Activated B cell treated with CpG ODN at 0.5 μM for 24 hours (primary cell): ENCODE data around the gene PLPPR1. TPM values are rescaled to one million over a fixed set of nuclear protein-coding genes. Genes with fewer than 3 reads are reported as not detected.

ENCODE experiments used
- ATAC-seq: fragments of 200-7000 bp; cut with Tn5 transposase; one replicate; pipeline ENCODE4 v1.10.0; 2021; ENCODE audit warnings: low read depth, mild to moderate bottlenecking, moderate library complexity
- CTCF ChIA-PET: fragments of 350-600 bp; sonication (Branson Sonifier 250); formaldehyde crosslinking; loops from one replicate; lab custom pipeline; 2021; ENCODE audit warnings: antibody characterized with exemption; lab: Charles Lee
- POLR2A ChIA-PET: fragments of 350-600 bp; sonication (Branson Sonifier 250); formaldehyde crosslinking; loops from one replicate; lab custom pipeline; 2021; ENCODE audit warnings: antibody characterized with exemption; lab: Charles Lee
- DNase-seq: peaks from one replicate; pipeline ENCODE4 v3.0.0; 2022
- H3K27ac Mint-ChIP-seq: one replicate; pipeline ENCODE4 v1.8.0; 2020; ENCODE audit warnings: mixed read lengths
- H3K27me3 Mint-ChIP-seq: one replicate; pipeline ENCODE4 v1.8.0; 2021; ENCODE audit warnings: mixed read lengths
- H3K36me3 Mint-ChIP-seq: one replicate; pipeline ENCODE4 v1.8.0; 2021; ENCODE audit warnings: low read depth, mixed read lengths
- H3K4me1 Mint-ChIP-seq: one replicate; pipeline ENCODE4 v1.8.0; 2021; ENCODE audit warnings: mixed read lengths
- H3K4me3 Mint-ChIP-seq: one replicate; pipeline ENCODE4 v1.8.0; 2020; ENCODE audit warnings: mild to moderate bottlenecking, mixed read lengths
- H3K9me3 Mint-ChIP-seq: one replicate; pipeline ENCODE4 v1.8.0; 2020; ENCODE audit warnings: mixed read lengths
- intact Hi-C: fragments of 100-400 bp; cut with micrococcal nuclease; formaldehyde crosslinking; loops from one replicate; pipeline ENCODE4 v1.15.1; 2024
- total RNA-seq: library from RNA; stranded (reverse); gene quantifications from 2 replicates; pipeline ENCODE4 v1.2.3, GENCODE V29; 2022
- TF ChIP-seq, protein P1 (sequence below): fragments of 200-600 bp; IDR thresholded peaks from one replicate; pipeline ENCODE4 v1.8.0; 2022; ENCODE audit warnings: antibody characterized with exemption, mild to moderate bottlenecking

PLPPR1 gene
- total RNA-seq, 1 donor from 2014 or later, result not detected

DNA sequence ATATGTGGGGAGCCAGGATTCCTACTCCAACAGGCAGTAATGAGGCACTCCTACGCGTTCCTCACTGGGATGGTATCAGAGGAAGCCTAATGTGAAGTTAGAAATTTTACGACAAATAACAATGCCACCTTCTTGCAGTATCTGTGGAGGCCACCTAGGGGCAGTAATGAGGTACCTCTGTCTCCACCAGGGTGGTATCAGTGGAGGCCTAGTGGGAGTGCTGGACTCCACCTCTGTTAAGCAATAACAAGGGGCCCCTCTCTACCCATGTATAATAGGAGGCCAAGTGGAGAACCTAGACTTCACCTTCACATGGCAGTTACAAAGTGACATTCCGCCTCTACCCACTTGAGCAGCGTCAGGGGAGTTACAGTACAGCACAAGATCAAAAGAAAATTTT is 147.9 kb downstream of the PLPPR1 start:
- CTCF ChIA-PET, result no interaction called here
- Mint-ChIP-seq H3K4me1 (no peaks in the 10 kb centered on the region), H3K4me3 (no peak overlapping the region), H3K27me3 (peaks cover 2% of the 10 kb centered on the region), H3K27ac (no peak overlapping the region), H3K36me3 (no peaks in the 10 kb centered on the region), H3K9me3 (no peaks in the 10 kb centered on the region)
- ATAC-seq, result no peak
- DNase-seq, result no peak
- intact Hi-C loops, result no loop called here
- TF ChIP-seq, protein P1, sequence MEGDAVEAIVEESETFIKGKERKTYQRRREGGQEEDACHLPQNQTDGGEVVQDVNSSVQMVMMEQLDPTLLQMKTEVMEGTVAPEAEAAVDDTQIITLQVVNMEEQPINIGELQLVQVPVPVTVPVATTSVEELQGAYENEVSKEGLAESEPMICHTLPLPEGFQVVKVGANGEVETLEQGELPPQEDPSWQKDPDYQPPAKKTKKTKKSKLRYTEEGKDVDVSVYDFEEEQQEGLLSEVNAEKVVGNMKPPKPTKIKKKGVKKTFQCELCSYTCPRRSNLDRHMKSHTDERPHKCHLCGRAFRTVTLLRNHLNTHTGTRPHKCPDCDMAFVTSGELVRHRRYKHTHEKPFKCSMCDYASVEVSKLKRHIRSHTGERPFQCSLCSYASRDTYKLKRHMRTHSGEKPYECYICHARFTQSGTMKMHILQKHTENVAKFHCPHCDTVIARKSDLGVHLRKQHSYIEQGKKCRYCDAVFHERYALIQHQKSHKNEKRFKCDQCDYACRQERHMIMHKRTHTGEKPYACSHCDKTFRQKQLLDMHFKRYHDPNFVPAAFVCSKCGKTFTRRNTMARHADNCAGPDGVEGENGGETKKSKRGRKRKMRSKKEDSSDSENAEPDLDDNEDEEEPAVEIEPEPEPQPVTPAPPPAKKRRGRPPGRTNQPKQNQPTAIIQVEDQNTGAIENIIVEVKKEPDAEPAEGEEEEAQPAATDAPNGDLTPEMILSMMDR, result no peak
- POLR2A ChIA-PET, result no interaction called here

DNA sequence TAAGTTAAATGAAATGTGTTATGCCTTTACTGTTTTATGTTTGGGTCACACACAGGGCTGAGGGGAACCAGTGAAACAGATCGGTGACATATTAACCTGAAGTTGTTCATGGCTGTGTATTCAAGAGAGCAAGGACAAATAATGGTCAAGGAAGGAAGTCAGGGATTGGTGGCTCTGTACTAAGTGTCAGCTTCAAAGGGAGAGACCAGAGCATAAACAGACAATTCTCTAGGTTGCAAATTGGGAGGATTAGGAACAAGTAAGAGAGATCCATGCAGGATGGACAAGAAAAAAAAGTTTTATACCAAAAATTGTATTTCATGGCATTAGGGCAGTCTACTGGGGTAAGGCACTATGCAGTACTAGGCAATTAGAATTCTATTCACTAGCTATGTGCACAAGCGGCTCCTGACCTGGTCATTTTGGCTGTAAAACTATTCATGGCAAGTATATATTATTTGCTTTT is 156.3 kb downstream of the PLPPR1 start:
- Mint-ChIP-seq H3K36me3 (no peaks in the 10 kb centered on the region), H3K27ac (no peak overlapping the region), H3K4me3 (no peak overlapping the region), H3K27me3 (no peaks in the 10 kb centered on the region), H3K4me1 (no peaks in the 10 kb centered on the region), H3K9me3 (no peaks in the 10 kb centered on the region)
- ATAC-seq, result no peak
- intact Hi-C loops, result no loop called here
- TF ChIP-seq, protein P1, result no peak
- POLR2A ChIA-PET, result no interaction called here
- CTCF ChIA-PET, result no interaction called here
- DNase-seq, result no peak

DNA sequence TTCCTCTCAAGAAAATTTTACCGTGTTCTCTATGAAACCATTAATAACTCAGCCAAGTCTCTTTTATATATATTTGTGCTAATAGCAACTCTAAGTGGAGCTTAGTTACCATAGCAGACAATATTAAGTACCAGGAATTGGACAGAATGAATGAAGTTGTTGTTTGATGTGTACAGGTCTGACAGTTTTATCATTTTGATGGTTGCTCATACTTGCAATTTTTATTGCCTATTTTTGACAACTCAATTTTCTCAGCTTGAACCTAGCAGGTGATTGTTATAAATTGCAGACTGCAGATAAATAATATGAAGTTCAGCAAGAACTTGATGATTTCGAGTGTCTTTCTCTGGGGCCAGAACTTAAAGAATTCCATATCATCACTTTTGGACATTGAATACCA is 163.2 kb downstream of the PLPPR1 start:
- ChIA-PET POLR2A (no interaction called here), CTCF (no interaction called here)
- Mint-ChIP-seq H3K27me3 (no peaks in the 10 kb centered on the region), H3K4me1 (no peaks in the 10 kb centered on the region), H3K27ac (no peak overlapping the region), H3K36me3 (no peaks in the 10 kb centered on the region), H3K4me3 (no peak overlapping the region), H3K9me3 (no peaks in the 10 kb centered on the region)
- DNase-seq, result no peak
- TF ChIP-seq, protein P1, result no peak
- ATAC-seq, result no peak
- intact Hi-C loops, result no loop called here

GRCh38 chr9:101197026-101197425 is 168.5 kb downstream of the PLPPR1 start:
- H3K27ac Mint-ChIP-seq, result no peak overlapping the region
- ATAC-seq (no peak), DNase-seq (no peak)
- CTCF ChIA-PET, result no interaction called here
- intact Hi-C loops, result no loop called here
- TF ChIP-seq, protein P1, result no peak
- H3K27me3 Mint-ChIP-seq, result no peaks in the 10 kb centered on the region
- no peaks in the 10 kb centered on the region for H3K9me3 Mint-ChIP-seq
- no peaks in the 10 kb centered on the region for H3K36me3 Mint-ChIP-seq
- H3K4me3 Mint-ChIP-seq, result no peak overlapping the region
- POLR2A ChIA-PET, result no interaction called here
- no peaks in the 10 kb centered on the region for H3K4me1 Mint-ChIP-seq

DNA sequence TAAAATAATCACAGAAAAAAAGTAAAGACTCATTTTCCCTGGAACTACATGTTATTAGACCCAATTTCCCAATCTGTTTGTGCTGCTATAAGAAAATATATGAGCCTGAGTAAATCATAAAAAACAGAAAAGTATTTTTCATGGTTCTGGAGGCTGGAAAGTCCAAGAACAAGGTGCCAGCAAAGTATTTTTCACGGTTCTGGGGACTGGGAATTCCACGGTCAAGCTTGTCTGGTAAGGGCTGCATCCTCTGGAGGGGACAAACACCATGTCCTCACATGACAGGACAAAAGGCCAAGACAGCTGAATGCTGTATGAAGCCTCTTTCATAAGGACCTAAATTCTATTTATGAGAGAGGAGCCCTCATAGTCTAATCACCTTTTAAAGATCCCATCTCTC is 172.3 kb downstream of the PLPPR1 start:
- ATAC-seq (no peak), DNase-seq (no peak)
- Mint-ChIP-seq H3K4me1 (no peaks in the 10 kb centered on the region), H3K9me3 (no peaks in the 10 kb centered on the region), H3K36me3 (no peaks in the 10 kb centered on the region), H3K27ac (no peak overlapping the region), H3K4me3 (no peak overlapping the region), H3K27me3 (no peaks in the 10 kb centered on the region)
- TF ChIP-seq, protein P1, result no peak
- intact Hi-C loops, result no loop called here
- POLR2A ChIA-PET, result no interaction called here
- CTCF ChIA-PET, result no interaction called here
